OCI-LY1 (cell line): ENCODE data around the gene RALGDS.

Experiments used
- CTCF ChIP-seq: fragments of 200-600 bp; sonication (generic), shearing (Covaris generic); IDR thresholded peaks from 2 replicates; pipeline ENCODE4 v1.5.1; 2017; ENCODE audit warnings: mild to moderate bottlenecking, antibody characterized with exemption, low read length, moderate library complexity, mixed read lengths
- EZH2 ChIP-seq: fragments of 200-600 bp; sonication (generic), shearing (Covaris generic); IDR thresholded peaks from 2 replicates; pipeline ENCODE4 v1.8.0; 2017; ENCODE audit warnings: borderline replicate concordance, mixed run types, mild to moderate bottlenecking, antibody characterized with exemption, low read length, moderate library complexity, mixed read lengths

GRCh38 chr9:133063159-133063499 lies 57.9 kb downstream of the RALGDS start:
- no peak for TF ChIP-seq CTCF
- TF ChIP-seq EZH2, result no peak
